ENCODE measurements around the gene MEG3. TPM values are rescaled to one million over a fixed set of nuclear protein-coding genes. Genes with fewer than 3 reads are reported as not detected.

The MEG3 gene
- total and polyA plus RNA-seq, 9 of the 15 experiments (the other 6 are each of a cell fraction or from before 2014, with no cell fraction given), result 0.10 to 5.3 (median 1.0) TPM; not detected in 1

DNA sequence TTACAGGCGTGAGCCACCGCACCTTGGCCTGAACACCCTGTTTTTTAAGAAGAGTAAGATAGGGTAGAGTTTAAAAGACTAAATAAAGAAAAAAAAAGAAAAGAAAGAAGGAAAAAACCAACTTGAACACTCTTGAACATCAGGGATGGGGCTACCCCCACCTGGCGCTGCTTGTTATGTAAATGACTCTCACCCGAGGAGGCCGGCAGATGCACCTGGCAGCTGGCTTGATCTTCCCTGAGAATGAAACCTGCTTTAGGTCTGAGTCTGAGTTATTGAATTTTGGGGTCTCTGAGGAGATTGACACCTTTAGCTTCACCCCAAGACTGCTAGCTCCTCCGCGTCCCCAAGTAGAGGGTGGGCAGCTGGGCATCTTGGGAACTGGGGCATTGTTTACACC lies 15.5 kb upstream of the MEG3 start:
- Histone ChIP-seq H3K9me3 (replicated peaks; ENCODE audit: control insufficient read depth, insufficient read depth, low read depth, low read length) (peaks cover 22% of the 10 kb centered on the region), H3K36me3 (ENCODE audit: control insufficient read depth, insufficient read depth, low read length) (no peaks in the 10 kb centered on the region), H3K9me1 (ENCODE audit: control insufficient read depth, insufficient read depth, low read length) (no peaks in the 10 kb centered on the region), H3K4me2 (ENCODE audit: insufficient read depth, low read length) (no peak overlapping the region), H3K79me2 (ENCODE audit: control insufficient read depth, insufficient read depth, low read length) (no peaks in the 10 kb centered on the region), H3K9ac (ENCODE audit: insufficient read depth in 1 of 2, low read depth in 2 of 2, low read length in 2 of 2) (no peak overlapping the region), H3K27ac (ENCODE audit: extremely low read depth, low read depth, low read length) (no peak overlapping the region), H4K20me1 (replicated peaks; ENCODE audit: control insufficient read depth, insufficient read depth, low read length) (no peaks in the 10 kb centered on the region), H3K4me1 (replicated peaks in 1 of 2; ENCODE audit: control insufficient read depth in 2 of 2, insufficient read depth in 2 of 2, low read length in 2 of 2) (no peaks in the 10 kb centered on the region), H2AFZ (ENCODE audit: low read depth, low read length) (no peak overlapping the region), H3K27me3 (ENCODE audit: control insufficient read depth in 2 of 2, insufficient read depth in 2 of 2, low read length in 2 of 2) (no peaks in the 10 kb centered on the region), H3K4me3 (no peak overlapping the region)
- CTCF ChIA-PET (ENCODE audit: low intra/inter-chr PET ratio), result no interaction called here
- POLR2A ChIA-PET, result no interaction called here
- TF ChIP-seq PRMT5 (CRISPR knock-in tag; IDR thresholded peaks at IDR 0.05) (no peak), U2AF2 (optimal IDR thresholded peaks at IDR 0.05; ENCODE audit: low read depth, low read length) (no peak), GATAD2A (IDR thresholded peaks at IDR 0.05) (no peak), POLR2AphosphoS2 (IDR thresholded peaks at IDR 0.05; ENCODE audit: low read length) (no peak), ZNF780A (CRISPR knock-in tag; IDR thresholded peaks at IDR 0.05) (no peak), COPS2 (conservative IDR thresholded peaks at IDR 0.05) (no peak), MIER1 (IDR thresholded peaks at IDR 0.05; ENCODE audit: low read depth) (no peak), VEZF1 (CRISPR knock-in tag; IDR thresholded peaks at IDR 0.05) (no peak), FOXM1 (IDR thresholded peaks at IDR 0.05; ENCODE audit: low read depth) (no peak), FOXM1 (CRISPR knock-in tag; IDR thresholded peaks at IDR 0.05; ENCODE audit: low read depth) (no peak), ZNF146 (CRISPR knock-in tag; IDR thresholded peaks at IDR 0.05; ENCODE audit: unreplicated experiment) (no peak), SIRT6 (IDR thresholded peaks at IDR 0.05; ENCODE audit: low read depth, low read length) (no peak)
- TF ChIP-seq, protein P1, sequence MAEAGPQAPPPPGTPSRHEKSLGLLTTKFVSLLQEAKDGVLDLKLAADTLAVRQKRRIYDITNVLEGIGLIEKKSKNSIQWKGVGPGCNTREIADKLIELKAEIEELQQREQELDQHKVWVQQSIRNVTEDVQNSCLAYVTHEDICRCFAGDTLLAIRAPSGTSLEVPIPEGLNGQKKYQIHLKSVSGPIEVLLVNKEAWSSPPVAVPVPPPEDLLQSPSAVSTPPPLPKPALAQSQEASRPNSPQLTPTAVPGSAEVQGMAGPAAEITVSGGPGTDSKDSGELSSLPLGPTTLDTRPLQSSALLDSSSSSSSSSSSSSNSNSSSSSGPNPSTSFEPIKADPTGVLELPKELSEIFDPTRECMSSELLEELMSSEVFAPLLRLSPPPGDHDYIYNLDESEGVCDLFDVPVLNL (CRISPR knock-in tag; IDR thresholded peaks at IDR 0.05; ENCODE audit: low read depth), result no peak
- TF ChIP-seq, protein P2, sequence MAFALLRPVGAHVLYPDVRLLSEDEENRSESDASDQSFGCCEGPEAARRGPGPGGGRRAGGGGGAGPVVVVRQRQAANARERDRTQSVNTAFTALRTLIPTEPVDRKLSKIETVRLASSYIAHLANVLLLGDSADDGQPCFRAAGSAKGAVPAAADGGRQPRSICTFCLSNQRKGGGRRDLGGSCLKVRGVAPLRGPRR (CRISPR knock-in tag; IDR thresholded peaks at IDR 0.05), result no peak
- TF ChIP-seq, protein P3, sequence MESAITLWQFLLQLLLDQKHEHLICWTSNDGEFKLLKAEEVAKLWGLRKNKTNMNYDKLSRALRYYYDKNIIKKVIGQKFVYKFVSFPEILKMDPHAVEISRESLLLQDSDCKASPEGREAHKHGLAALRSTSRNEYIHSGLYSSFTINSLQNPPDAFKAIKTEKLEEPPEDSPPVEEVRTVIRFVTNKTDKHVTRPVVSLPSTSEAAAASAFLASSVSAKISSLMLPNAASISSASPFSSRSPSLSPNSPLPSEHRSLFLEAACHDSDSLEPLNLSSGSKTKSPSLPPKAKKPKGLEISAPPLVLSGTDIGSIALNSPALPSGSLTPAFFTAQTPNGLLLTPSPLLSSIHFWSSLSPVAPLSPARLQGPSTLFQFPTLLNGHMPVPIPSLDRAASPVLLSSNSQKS (CRISPR knock-in tag; IDR thresholded peaks at IDR 0.05), result no peak
- BruUV-seq (replicated peaks), result no TSS peak
- 96% methylated on average over 5 of the region's 7 CpGs for WGBS (ENCODE audit: insufficient coverage, low coverage, missing lambda C conversion rate)
- intact Hi-C loops (cut with micrococcal nuclease) (no loop called here), in situ Hi-C loops (cut with MboI) (no loop called here)
- no peak for FAIRE-seq
- no peak for ATAC-seq
- no peak for DNase-seq (ENCODE audit: extremely low read depth in 1 of 4, low spot score in 3 of 4)

Data from K562 (cell line).